ENCODE measurements around the gene EXTL1.

The EXTL1 gene

DNA sequence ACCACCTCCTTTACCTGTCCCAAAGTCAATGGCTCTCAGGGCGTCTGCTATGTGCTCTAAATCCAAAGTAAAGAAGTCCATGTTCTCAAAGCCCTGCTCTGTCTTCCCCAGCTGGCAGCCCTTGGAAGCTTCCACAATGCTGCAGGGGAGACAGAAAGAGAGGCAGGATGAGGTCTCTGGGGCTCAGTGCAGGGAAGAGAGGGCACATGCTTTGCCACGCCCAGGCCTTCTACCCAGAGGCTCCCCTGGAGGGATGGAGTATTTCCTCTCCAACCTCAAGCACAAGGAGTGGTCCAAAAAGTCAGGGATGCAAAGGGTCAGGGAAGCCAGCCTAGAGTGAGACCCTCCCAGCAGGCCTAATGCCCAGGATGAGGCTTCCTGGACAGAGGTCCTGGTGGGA lies 35.6 kb downstream of the EXTL1 start:
- DNase-seq (ENCODE audit: low read depth): no peak
- TF ChIP-seq CTCF (IDR thresholded peaks at IDR 0.05; ENCODE audit: low read length, missing control alignments): no peak
- H3K4me3 ChIP-seq (replicated peaks; ENCODE audit: low read depth, low read length): no peak overlapping the region

- DNase-seq (ENCODE audit: low read depth): no peak
- H3K4me3 ChIP-seq (replicated peaks; ENCODE audit: low read depth, low read length): no peak overlapping the region
- TF ChIP-seq CTCF (IDR thresholded peaks at IDR 0.05; ENCODE audit: low read length, missing control alignments): no peak
Measured at GRCh38 chr1:26058052-26058595, 36.5 kb downstream of the EXTL1 start.

GRCh38 chr1:26059906-26060305 lies 38.3 kb downstream of the EXTL1 start:
- H3K4me3 ChIP-seq (replicated peaks; ENCODE audit: low read depth, low read length): no peak overlapping the region
- DNase-seq (ENCODE audit: low read depth): no peak
- no peak for TF ChIP-seq CTCF (IDR thresholded peaks at IDR 0.05; ENCODE audit: low read length, missing control alignments)

DNA sequence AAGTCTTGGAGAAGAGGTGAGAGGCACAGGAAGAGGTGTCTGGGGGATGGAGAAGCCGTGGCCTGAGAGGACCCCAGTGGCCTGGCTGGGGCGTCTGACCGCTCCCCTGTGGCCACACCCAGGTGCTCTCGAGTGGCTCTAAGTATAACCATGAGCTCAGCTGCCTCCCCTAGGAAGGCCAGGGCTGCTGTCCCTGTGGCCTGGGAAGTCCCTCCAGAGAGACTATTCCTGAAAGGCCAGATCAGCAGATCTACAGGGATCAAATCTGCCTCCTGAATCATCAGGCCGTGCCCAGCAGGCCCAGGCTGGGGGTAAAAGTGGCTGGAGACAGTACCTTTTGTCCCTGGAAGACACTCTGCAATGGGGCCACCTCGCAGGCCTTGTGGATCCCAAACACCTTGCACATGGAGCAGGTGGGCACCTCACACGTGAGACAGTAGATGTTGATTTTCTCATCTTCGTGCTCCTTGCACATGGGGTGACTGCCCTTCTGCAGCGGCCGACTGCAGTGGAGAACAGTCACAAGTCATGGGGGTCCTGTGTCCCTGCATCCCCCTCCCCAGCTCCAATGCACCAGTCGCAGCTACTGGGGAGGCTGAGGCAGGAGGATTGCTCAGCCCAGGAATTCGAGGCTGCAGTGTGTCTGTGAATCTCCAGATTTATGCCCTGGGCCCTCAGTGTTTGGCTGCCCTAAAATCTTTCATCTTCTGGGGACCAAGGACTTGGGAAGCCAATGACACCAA lies 39.4 kb downstream of the EXTL1 start:
- no peak for DNase-seq (ENCODE audit: low read depth)
- TF ChIP-seq CTCF (IDR thresholded peaks at IDR 0.05; ENCODE audit: low read length, missing control alignments): no peak
- H3K4me3 ChIP-seq (replicated peaks; ENCODE audit: low read depth, low read length): no peak overlapping the region

DNA sequence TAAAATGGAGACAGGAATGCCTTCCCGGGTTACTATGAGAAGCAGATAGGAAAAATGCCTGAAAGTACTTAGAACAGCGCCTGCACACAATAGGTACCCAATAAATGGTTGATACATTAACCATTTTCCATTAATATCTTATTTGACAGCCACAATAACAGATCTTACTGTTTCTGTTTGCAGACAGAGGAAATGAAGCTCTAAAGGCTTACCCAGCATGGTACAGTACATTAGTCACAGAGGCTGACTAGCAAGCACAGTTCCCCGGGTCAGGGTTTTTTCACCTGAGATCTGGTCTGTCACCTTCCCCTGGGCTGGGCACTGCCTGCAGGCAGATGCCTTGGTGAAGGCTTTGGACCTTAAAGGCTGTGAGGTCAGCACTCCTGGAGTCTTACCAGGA lies 43.0 kb downstream of the EXTL1 start:
- no peak overlapping the region for H3K4me3 ChIP-seq (replicated peaks; ENCODE audit: low read depth, low read length)
- no peak for DNase-seq (ENCODE audit: low read depth)
- no peak for TF ChIP-seq CTCF (IDR thresholded peaks at IDR 0.05; ENCODE audit: low read length, missing control alignments)

GRCh38 chr1:26066160-26066559 lies 44.6 kb downstream of the EXTL1 start:
- H3K4me3 ChIP-seq (replicated peaks; ENCODE audit: low read depth, low read length): no peak overlapping the region
- TF ChIP-seq CTCF (IDR thresholded peaks at IDR 0.05; ENCODE audit: low read length, missing control alignments): no peak
- DNase-seq (ENCODE audit: low read depth): no peak

GRCh38 chr1:26066857-26067256 lies 45.3 kb downstream of the EXTL1 start:
- TF ChIP-seq CTCF (IDR thresholded peaks at IDR 0.05; ENCODE audit: low read length, missing control alignments): no peak
- H3K4me3 ChIP-seq (replicated peaks; ENCODE audit: low read depth, low read length): no peak overlapping the region
- DNase-seq (ENCODE audit: low read depth): no peak

Data from fibroblast of pulmonary artery (primary cell).